Activated CD8-positive, alpha-beta T cell treated with anti-CD3 and anti-CD28 coated beads for 36 hours (primary cell): Measurements from ENCODE around the gene PLSCR2. TPM values are rescaled to one million over a fixed set of nuclear protein-coding genes. Genes with fewer than 3 reads are reported as not detected.

Experiments
- ATAC-seq: fragments of 200-7000 bp; cut with Tn5 transposase; one replicate; pipeline ENCODE4 v1.10.0; 2021; ENCODE audit warnings: mild to moderate bottlenecking, moderate library complexity
- CTCF ChIA-PET: fragments of 350-600 bp; sonication (Branson Sonifier 250); formaldehyde crosslinking; loops from one replicate; lab custom pipeline; 2021; ENCODE audit warnings: antibody characterized with exemption; lab: Charles Lee
- POLR2A ChIA-PET: fragments of 350-600 bp; sonication (Branson Sonifier 250); formaldehyde crosslinking; loops from one replicate; lab custom pipeline; 2021; ENCODE audit warnings: antibody characterized with exemption; lab: Charles Lee
- DNase-seq: peaks from one replicate; pipeline ENCODE4 v3.0.0-alpha.2; 2020
- H3K27ac Mint-ChIP-seq: one replicate; pipeline ENCODE4 v1.8.0; 2021; ENCODE audit warnings: mild to moderate bottlenecking, mixed read lengths
- H3K27me3 Mint-ChIP-seq: one replicate; pipeline ENCODE4 v1.8.0; 2021; ENCODE audit warnings: mixed read lengths
- H3K36me3 Mint-ChIP-seq: one replicate; pipeline ENCODE4 v1.8.0; 2021; ENCODE audit warnings: low read depth, mixed read lengths
- H3K4me1 Mint-ChIP-seq: one replicate; pipeline ENCODE4 v1.8.0; 2021; ENCODE audit warnings: low read depth, mixed read lengths
- H3K4me3 Mint-ChIP-seq: one replicate; pipeline ENCODE4 v1.8.0; 2021; ENCODE audit warnings: mild to moderate bottlenecking, moderate library complexity, mixed read lengths
- H3K9me3 Mint-ChIP-seq: one replicate; pipeline ENCODE4 v1.8.0; 2021; ENCODE audit warnings: mixed read lengths
- intact Hi-C: fragments of 100-400 bp; cut with micrococcal nuclease; formaldehyde crosslinking; loops from one replicate; pipeline ENCODE4 v1.10.0; 2022
- total RNA-seq, 2 experiments: library from RNA; stranded (reverse); gene quantifications; one replicate each; pipeline ENCODE4 v1.2.3, GENCODE V29; 2021
- TF ChIP-seq, protein P1 (sequence below): fragments of 200-600 bp; IDR thresholded peaks from one replicate; pipeline ENCODE4 v1.8.0; 2022; ENCODE audit warnings: antibody characterized with exemption, mild to moderate bottlenecking

PLSCR2 gene
- total RNA-seq, 2 experiments from 2014 or later: not detected

GRCh38 chr3:146390957-146391356 is 78.4 kb downstream of the PLSCR2 start:
- H3K27ac Mint-ChIP-seq: no peak overlapping the region
- H3K36me3 Mint-ChIP-seq: no peaks in the 10 kb centered on the region
- TF ChIP-seq, protein P1, sequence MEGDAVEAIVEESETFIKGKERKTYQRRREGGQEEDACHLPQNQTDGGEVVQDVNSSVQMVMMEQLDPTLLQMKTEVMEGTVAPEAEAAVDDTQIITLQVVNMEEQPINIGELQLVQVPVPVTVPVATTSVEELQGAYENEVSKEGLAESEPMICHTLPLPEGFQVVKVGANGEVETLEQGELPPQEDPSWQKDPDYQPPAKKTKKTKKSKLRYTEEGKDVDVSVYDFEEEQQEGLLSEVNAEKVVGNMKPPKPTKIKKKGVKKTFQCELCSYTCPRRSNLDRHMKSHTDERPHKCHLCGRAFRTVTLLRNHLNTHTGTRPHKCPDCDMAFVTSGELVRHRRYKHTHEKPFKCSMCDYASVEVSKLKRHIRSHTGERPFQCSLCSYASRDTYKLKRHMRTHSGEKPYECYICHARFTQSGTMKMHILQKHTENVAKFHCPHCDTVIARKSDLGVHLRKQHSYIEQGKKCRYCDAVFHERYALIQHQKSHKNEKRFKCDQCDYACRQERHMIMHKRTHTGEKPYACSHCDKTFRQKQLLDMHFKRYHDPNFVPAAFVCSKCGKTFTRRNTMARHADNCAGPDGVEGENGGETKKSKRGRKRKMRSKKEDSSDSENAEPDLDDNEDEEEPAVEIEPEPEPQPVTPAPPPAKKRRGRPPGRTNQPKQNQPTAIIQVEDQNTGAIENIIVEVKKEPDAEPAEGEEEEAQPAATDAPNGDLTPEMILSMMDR: no peak
- peaks cover 4% of the 10 kb centered on the region for H3K27me3 Mint-ChIP-seq
- H3K9me3 Mint-ChIP-seq: no peaks in the 10 kb centered on the region
- intact Hi-C loops: no loop called here
- H3K4me1 Mint-ChIP-seq: no peaks in the 10 kb centered on the region
- ATAC-seq (no peak), DNase-seq (no peak)
- no peak overlapping the region for H3K4me3 Mint-ChIP-seq
- ChIA-PET CTCF (interaction anchor here (0.7 kb wide), 1 partner anchor 123 kb away, joined by 3 read pairs; no protein-coding TSS in a partner anchor), POLR2A (no interaction called here)

DNA sequence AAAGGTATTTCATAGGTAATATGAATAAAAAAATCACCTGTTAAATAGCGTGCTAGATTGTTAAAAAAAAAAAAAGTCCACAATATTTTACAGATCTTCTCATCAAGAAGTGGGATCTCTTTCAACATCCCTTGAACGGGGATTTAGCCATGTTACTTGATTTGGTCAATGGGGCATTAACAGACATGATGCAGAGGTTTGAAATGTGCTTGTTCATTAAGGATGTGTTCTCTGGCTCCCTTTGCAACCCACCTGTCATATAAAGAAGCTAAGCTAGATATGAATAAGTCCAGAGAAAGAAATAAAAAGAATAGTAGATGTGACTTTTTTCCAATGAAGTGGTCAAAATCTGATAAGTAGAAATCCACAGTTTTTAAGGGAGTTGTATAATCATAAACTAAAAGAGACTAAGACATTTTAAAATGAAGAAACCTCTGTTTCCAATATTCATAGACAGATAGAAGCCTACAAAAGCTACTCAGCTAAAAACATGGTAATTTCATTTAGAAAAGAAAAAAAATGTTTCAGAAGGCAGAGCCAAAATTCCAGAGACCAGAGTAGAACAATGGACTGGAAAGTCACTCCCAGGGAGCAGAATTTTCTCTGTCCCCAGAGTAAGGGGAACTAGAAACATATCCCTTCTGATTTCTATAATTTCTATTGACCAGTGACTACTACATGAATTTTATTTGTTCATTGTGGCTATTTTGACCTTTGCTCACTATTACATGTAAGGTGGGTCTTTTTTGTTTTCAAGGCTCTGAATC is 79.2 kb downstream of the PLSCR2 start:
- TF ChIP-seq, protein P1: no peak
- Mint-ChIP-seq H3K4me1 (no peaks in the 10 kb centered on the region), H3K27ac (no peak overlapping the region), H3K36me3 (no peaks in the 10 kb centered on the region), H3K9me3 (no peaks in the 10 kb centered on the region), H3K4me3 (no peak overlapping the region), H3K27me3 (peaks cover 4% of the 10 kb centered on the region)
- intact Hi-C loops: no loop called here
- ATAC-seq (no peak), DNase-seq (no peak)
- ChIA-PET POLR2A (no interaction called here), CTCF (no interaction called here)

GRCh38 chr3:146387566-146387965 is 81.8 kb downstream of the PLSCR2 start:
- TF ChIP-seq, protein P1: no peak
- DNase-seq (no peak), ATAC-seq (no peak)
- Mint-ChIP-seq H3K9me3 (no peaks in the 10 kb centered on the region), H3K27me3 (peaks cover 4% of the 10 kb centered on the region), H3K27ac (no peak overlapping the region), H3K36me3 (no peaks in the 10 kb centered on the region), H3K4me3 (no peak overlapping the region), H3K4me1 (no peaks in the 10 kb centered on the region)
- CTCF ChIA-PET: no interaction called here
- intact Hi-C loops: no loop called here
- POLR2A ChIA-PET: interaction anchor here (0.6 kb wide), 1 partner anchor 1883 kb away, joined by 3 read pairs; no protein-coding TSS in a partner anchor

GRCh38 chr3:146386936-146387335 is 82.4 kb downstream of the PLSCR2 start:
- no peaks in the 10 kb centered on the region for H3K4me1 Mint-ChIP-seq
- TF ChIP-seq, protein P1: no peak
- no peak overlapping the region for H3K4me3 Mint-ChIP-seq
- H3K27ac Mint-ChIP-seq: no peak overlapping the region
- ChIA-PET CTCF (no interaction called here), POLR2A (interaction anchor here (0.6 kb wide), 1 partner anchor 1882 kb away, joined by 3 read pairs; no protein-coding TSS in a partner anchor)
- no peak for ATAC-seq
- no peak for DNase-seq
- H3K36me3 Mint-ChIP-seq: no peaks in the 10 kb centered on the region
- no peaks in the 10 kb centered on the region for H3K9me3 Mint-ChIP-seq
- intact Hi-C loops: no loop called here
- peaks cover 4% of the 10 kb centered on the region for H3K27me3 Mint-ChIP-seq

- POLR2A ChIA-PET: no interaction called here
- TF ChIP-seq, protein P1: no peak
- intact Hi-C loops: no loop called here
- Mint-ChIP-seq H3K9me3 (no peaks in the 10 kb centered on the region), H3K4me3 (no peak overlapping the region), H3K36me3 (no peaks in the 10 kb centered on the region), H3K4me1 (no peaks in the 10 kb centered on the region), H3K27me3 (peaks cover 4% of the 10 kb centered on the region), H3K27ac (no peak overlapping the region)
- no peak for ATAC-seq
- DNase-seq: no peak
- CTCF ChIA-PET: no interaction called here
These were observed 84.6 kb downstream of the PLSCR2 start for GRCh38 chr3:146384786-146385185.
